Right lung (tissue), 5 donors: Measurements from ENCODE around the gene AK5. TPM values are rescaled to one million over a fixed set of nuclear protein-coding genes. Genes with fewer than 3 reads are reported as not detected.

Experiments used
- DNase-seq, 2 donors: peaks; one replicate each; pipeline ENCODE4 v3.0.0-alpha.2; 2013
- polyA plus RNA-seq, 5 donors: library from polyadenylated mRNA; unstranded; fragments of 120-200 nt; gene quantifications; one replicate each; pipeline versions ENCODE4 v1.2.1 to v1.2.3, GENCODE V29; 2013; ENCODE audit warnings: inconsistent platforms in 1 of 5, low replicate concordance in 1 of 5; ENCODE audit not compliant: insufficient read length in 5 of 5, insufficient read depth in 1 of 5

AK5 gene
- polyA plus RNA-seq, 5 donors = 0.46 to 1.2 (median 0.84) TPM

- no peak for DNase-seq
These were observed 68.4 kb downstream of the AK5 start for GRCh38 chr1:77350012-77350770.

DNA sequence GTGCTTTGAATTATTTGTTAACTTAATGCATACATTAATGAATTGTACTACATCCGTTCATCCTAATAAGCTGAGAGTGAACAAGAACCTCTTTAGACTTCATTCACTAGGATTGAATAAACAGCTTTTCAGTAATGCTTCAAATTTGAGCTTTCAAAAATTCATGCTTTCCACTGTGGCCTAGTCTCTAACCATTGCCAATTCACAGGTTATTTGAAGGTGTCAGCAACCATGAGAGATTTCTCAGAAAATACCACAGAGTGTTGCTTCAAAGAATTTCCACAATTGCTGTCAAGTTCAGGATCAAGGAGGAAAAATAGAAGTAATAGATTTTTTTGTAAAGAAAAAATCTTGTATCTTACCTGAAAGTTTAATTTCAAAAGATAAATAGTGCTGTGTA, 72.7 kb downstream of the AK5 start:
- no peak for DNase-seq

DNA sequence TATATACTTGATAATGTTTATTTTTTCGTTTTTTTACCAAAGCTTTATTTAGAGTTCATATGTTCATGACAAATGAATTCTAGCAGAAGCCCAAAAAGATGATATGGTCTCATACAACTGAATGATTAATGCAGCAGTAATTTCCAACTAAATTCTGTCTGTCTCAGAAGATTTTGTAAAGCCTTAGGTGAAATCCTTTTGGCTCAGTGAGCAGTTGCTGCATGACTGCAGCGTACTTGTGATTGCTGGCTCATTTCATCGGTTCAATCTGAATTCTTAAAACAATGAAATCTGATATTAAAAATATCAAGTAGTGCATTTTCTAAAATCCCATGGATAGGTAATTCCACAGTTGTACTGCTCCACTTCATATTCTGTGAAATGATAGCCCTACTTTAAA, 73.2 kb downstream of the AK5 start:
- DNase-seq = no peak

- DNase-seq = no peak
These were observed 74.3 kb downstream of the AK5 start for GRCh38 chr1:77356136-77356535.

DNA sequence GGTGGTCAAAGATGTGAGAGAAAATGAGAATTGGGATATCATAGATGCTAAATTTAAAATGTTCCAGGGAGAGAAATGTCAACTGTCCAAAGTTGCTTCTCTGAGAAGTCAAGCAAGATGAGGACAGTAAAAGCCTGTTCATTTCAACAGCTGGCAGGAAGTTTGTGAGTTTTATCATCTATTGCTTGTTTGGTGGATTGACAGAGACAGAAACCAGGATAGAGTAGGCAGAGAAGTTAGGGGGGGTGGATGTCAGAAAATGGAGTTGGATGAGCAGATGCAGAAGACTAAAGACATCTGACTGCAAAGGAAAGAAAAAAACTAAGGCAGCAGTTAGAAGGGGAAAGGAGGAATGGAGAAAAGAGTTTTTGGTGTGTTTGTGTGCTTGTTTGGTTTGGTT, 78.4 kb downstream of the AK5 start:
- DNase-seq = no peak

GRCh38 chr1:77361621-77362020, 79.8 kb downstream of the AK5 start:
- no peak for DNase-seq

DNA sequence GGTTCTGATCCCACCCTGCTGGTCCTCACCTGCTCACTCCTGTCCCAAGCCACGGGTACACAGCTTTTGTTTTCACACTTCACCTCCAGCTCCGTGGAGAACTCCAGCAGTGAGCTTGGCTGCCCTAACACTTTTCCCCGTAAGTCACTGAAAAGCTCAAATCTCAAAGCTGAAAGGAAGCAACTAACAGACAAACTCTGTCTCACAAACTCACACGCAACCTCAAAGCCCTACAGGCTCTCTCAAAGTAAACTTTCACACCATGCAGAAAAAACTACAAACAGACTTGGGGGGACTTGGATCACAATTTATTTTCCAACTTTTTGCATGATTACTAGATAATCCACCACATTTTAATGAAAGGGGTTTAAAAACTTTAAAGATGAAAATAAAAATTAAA, 88.3 kb downstream of the AK5 start:
- DNase-seq = no peak

DNA sequence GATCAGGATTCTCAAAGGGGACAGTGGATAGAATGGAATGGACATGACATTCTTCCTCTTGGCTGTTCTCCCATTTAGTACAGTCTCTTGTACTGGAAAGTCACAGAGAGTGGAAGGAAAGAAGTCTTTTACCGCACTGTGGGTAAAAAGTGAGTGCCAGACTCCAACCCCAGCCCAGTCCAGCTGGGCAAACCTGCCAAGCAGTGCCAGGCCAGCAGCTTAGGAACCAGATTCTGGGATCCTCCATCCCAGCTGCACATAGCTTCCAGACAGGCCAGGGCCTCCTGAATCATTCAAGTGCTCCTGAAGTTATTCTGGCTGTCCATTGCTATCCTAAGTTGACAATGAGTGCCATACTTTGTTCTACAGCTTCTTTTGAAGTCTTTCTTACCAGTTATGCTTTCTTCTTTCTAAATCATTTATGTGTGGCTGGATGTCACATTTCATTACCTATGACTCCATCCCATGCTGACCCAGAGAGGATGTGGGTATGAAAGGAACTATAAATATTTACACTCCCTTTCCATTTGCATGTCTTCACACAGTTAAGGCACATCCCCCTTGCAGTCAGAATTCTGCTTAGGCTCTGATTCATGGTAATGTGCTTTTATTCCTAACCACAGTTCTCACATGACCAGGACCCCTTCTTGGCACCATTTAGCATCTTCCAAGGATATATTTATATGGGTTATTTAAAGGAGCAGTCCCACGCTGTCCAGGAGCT, 88.9 kb downstream of the AK5 start:
- DNase-seq = no peak

DNA sequence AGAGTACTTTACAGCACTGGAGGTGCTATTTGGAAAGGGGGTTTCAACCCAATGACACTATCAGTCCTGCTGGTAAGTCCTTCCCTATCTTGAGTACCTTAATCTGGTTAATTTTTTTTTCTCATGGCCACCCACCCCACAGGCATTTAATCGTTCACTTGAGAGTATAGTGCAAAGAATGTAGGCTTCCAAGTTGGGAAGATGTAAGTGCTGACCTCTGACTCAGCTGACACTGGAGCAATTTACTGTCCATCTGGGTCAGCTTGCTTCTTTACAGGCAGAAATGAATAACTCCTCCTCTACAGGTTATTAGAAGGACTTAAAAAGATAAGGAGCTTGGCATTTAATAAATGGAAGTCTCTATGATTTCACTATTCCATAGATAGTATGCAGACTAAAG, 89.6 kb downstream of the AK5 start:
- DNase-seq = no peak

DNA sequence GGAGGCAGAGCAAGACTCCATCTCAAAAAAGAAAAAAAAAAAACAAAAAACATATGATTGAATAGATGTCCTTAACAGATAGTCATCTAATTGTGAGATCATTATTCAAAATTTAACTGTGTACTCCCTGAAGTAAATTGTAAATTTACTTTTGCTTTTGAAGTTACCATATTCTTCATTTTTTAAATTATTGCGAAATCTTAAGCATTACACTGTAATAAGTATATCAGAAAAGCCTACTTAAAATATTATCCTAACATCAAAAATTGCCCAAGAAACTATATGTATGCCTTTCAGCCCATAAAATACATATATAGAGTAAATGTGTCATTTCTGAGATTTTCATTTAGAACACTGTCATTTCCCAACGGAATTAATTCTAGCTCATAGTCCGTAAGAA, 91.9 kb downstream of the AK5 start:
- no peak for DNase-seq

GRCh38 chr1:77375541-77375940, 93.7 kb downstream of the AK5 start:
- no peak for DNase-seq

- no peak for DNase-seq
These were observed 94.2 kb downstream of the AK5 start for GRCh38 chr1:77375990-77376389.

DNA sequence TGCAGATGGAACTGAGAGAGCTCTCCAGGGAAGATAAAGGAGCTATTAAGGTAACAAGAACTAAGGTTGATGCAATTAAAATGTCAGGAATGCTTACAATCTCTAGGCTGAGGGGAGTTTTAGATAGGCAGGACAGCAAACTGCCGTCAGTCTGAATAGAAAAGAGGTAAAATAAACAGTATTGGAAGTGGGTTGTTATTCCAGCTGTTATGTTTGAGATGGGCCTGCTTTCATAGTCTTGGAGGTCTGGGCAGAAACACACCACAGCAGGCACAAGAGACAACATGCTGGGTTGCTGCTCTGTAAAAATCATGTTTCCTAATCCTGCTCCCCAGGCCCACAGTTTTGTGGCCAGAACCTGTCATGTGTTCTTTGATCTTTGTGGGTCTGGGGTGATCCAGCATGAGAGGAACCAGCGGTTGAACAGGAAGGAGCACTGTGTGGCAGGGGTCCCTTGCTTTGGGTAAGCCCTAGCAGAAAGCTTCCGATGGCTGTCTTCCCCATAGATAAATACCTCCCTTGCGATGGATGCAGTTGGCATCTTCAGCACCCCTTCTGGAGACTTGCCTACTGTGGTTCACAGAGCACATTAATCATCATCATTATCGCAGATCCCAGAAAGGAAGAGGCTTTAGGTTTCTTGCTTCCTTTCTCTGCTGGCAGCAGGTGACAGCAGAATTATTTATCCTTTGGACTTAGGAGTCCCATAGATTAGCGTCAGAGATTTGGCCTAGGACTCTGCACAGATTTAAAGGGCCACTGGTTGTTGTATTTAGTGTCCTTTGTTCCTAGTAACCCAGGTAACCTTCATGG, 97.1 kb downstream of the AK5 start:
- no peak for DNase-seq

- DNase-seq = no peak
These were observed 100.5 kb downstream of the AK5 start for GRCh38 chr1:77382366-77382765.

- no peak for DNase-seq
These were observed 101.4 kb downstream of the AK5 start for GRCh38 chr1:77383236-77383635.

- DNase-seq = no peak
These were observed 103.7 kb downstream of the AK5 start for GRCh38 chr1:77385551-77385950.

DNA sequence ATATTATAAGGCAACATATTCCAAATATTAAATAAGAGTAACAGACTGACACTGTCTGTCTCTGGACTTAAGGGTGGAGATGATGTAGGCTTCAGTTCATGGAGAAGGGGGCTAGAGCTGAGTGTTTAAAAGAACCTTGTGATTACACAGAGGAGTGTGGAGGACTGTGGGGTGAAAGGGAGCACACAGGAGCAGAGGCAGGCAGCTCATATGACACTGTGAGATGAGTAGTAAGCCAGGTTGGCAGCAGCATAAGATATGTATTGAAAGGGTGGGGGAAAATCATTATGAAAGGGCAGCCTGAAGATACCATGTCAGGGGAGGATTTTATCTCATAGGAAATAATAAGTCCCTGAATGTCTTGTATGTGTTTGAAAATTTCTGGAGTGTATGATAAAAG, 104.5 kb downstream of the AK5 start:
- DNase-seq = no peak

DNA sequence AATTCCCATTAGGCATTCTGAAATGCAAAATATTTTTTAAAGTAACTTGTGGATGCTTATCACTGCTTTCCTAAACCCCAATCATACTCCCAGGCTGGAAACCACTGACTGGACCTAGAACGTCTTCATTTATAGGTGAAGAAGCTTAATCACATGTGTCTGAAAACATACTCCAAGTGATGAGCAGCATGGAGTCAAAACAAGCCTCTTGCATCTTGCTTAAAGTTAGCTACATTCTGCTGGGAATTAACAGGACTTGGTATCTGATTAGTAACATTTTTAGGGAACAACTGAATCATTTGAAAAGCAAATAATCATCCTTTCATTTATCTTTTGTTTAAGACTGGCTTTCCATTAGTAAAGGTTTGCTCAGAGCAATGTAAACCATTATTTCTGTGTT, 105.7 kb downstream of the AK5 start:
- no peak for DNase-seq

DNA sequence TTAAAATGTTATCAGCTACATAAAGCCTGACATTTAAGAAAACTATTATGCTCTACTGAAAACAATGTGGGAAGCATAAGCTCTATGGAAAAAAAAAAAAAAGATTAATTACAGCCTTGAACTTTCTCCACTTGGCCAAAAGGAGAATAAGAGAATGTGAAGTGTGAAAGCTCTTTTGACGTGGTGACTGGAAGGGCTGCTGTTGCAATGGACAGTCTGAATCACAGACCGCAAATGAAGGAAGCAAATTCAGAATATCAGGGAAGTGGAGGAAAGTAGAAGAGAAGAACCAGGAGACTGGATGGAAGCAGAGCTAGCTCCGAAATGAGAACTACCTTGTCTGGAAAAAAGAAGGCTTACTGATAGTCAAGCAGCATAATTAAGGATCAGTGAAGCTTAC, 106.8 kb downstream of the AK5 start:
- DNase-seq = no peak

DNA sequence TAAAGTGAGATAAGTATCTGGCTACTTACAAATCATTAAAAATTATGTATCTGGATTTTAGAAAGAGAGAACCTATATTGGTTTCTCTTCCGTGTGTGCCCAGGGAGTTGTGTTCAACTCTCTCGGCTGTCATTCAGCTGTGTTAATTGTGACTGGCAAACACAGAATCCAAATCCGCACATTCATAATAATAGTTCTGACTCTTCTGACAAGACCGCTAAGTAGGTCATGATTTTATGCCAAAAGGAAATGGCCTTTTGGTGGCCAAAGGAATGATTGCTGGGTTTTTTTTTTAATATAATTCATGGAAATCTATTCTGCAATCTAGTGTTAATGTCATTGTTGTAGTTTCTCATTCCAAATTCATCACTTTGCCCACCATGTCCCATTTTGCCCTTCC, 110.7 kb downstream of the AK5 start:
- no peak for DNase-seq

GRCh38 chr1:77394166-77394565, 112.3 kb downstream of the AK5 start:
- no peak for DNase-seq

DNA sequence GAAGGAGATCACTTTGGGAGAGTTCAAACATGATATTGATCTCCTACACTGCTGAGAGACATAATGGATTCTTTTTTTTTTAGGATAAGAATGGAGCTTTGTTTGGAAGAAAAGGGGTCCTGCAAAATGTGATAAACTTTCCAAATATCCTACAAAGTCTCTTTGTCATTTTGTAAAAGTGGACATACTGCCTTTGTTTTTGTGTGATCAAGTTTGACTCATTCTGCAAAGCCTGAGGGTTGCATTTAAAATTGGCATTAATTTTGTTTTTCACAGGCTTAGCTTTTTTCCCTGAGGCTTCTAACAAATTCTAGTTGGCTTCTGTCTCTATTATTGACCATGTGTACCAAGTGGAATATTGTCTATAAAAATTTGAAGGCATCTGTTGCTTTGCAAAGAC, 113.2 kb downstream of the AK5 start:
- no peak for DNase-seq

GRCh38 chr1:77398152-77398551, 116.3 kb downstream of the AK5 start:
- no peak for DNase-seq
